HG02938 (cell line): Measurements from ENCODE around the gene DNMT1.

Source experiments
- ATAC-seq: cut with Tn5 transposase; IDR thresholded peaks from one replicate; pipeline ENCODE4 v1.9.1; 2021; ENCODE audit warnings: mild to moderate bottlenecking, moderate library complexity; ENCODE audit not compliant: unreplicated experiment

Gene DNMT1

DNA sequence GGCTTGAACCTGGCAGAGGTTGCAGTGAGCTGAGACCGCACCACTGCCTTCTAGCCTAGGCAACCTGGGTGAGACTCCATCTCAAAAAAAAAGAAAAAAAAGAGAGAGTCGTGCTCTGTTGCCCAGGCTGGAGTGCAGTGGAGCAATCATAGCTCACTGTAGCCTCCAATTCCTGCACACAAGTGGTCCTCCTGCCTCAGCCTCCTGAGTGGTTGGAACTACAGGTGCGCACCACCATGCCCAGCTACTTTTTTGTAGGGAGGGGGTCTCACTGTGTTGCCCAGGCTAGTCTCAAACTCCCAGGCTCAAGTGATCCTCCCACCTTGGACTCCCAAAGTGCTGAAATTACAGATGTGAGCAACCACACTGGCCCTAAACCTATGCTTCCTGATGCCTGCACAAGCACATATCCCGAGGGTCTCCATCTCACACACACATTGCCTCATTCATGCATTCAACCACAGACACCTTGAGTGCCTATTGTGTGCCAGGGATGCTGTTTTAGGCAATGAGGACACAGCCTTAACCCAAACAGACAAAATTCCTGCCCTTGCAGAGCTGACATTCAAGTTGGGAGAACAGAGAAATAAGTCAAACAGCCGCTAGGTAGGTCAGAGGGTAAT, 94.5 kb downstream of the DNMT1 start:
- no peak for ATAC-seq

DNA sequence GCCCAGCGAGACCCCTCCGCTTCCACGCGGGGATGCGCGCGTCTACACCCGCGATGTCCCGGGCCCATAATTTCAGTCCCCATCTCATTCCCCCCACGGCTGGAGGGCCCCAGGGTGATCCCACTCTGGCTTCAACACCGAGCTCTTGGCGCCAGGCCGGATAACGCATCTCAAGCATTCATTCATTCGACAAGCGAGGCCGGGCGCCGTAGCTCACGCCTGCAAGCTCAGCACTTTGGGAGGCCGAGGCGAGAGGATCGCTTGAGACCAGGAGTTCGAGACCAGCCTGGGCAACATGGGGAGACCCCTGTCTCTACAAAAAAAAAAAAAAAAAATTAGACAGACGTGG, 98.2 kb downstream of the DNMT1 start:
- ATAC-seq: no peak

DNA sequence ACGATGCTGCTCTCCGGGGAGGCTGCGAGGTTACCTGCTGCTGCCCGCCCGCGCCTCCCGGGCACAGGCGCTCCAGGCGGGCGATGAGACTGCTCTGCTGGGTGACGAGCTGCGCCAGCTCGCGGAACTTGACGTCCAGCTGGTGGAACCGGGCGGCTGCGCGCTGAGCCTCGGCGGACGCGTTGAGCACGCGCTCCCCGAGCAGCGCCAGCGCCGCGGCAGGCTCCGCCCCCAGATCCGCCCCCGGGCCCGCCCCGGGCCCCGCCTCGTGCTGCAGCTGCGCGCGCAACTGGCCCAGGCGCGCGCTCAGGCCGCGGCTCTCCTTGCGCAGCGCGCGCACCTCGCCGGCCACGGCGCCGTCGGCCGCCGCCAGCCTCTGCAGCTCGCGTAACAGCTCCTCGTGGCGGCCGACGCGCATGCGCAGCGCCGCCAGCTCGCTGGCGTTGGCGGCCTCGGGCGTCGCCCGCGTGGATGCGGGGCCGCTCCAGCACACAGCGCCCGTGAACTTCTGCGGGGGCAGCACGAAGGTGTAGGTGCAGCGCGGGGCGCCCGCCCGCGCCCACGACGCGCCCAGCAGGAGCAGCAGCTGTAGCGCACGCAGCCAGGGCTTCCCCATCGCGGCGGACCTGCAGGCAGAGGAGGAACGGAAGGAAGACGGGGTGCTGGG, 98.7 kb downstream of the DNMT1 start:
- peak; percentile 66 for ATAC-seq

DNA sequence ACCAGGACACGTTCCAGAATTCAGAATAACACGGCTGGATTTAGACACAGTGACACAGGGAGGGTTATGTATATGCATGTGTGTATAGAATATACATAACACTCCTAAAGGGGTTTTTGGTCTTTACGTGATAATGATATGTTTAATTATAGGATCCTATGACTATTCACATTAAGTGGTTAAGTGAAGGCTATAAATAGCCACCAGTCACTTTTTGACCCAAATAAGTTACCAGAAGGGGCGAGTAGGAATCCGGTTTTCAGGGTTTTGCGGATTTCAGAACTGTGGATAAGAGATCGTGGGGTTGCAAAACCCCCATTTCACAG, 99.2 kb downstream of the DNMT1 start:
- ATAC-seq: no peak

DNA sequence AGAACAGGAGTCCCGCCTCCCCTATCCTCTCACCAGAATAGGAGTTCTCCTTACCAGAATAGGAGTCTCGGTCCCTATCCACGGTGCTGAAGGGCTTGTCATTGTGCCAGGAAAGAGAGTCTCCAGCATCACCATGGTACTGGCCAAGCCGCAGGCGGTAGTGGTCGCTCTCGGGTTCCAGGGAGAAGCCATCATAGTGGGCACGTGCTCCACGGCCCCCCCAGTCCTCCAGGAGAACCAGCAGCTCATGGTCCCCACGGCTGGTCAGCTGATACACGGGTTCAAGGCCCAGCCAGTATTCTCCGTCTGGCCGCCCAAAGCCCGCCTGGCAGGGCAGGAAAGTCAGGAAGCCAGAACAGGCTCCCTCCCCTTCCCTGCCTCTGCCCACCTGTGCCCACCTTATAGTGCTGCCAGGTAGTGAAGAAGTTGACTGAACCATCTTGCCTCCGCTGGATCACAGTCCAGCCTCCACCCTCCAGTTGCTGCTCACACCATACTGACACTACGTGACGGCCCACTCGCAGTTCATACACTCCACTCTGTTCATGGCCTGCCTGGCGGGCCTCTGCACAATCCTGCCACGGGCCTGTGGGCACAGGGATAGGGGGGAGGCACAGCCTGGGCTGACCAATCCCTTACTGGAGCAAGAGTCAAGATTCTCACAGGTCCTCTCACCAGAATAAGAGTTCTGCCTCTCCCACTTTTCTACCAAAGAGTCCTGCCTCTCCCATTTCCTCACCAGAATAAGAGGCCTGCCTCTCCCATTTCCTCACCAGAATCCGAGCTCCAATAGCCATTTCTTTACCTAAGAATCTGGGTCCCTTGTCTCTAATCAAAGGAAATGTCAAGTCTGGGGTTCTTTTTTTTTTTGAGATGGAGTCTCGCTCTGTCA, 101.2 kb downstream of the DNMT1 start:
- no peak for ATAC-seq

DNA sequence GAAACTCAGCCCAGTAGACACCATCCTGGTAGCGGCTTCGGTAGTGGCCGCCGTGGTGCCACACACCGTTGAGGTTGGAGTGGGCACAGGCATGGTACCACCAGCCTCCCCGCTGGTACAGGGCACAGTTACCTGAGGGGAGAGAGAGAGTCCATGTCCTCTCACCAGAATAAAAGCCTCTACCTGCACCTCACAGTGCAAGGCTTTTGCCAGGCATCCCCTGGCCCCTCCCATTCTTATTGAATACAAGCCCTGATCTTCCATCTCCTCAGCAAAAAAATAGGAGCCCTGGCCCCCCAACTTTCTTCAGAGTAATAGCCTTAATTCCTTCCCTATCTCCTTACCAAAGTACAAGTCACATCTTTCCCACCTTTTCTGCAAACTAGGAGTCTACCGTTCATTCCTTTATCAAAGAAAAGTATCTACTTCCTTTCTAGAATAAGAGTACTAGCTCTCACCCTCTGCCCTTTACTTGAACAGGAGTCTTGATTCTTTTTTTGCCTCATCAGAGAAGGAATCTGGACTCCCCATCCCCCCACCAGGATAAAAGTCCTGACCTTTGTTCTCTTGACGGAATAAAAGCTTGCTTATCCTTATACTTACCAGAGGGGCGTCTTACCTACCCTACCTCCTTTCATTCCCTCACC, 102.0 kb downstream of the DNMT1 start:
- ATAC-seq: no peak

DNA sequence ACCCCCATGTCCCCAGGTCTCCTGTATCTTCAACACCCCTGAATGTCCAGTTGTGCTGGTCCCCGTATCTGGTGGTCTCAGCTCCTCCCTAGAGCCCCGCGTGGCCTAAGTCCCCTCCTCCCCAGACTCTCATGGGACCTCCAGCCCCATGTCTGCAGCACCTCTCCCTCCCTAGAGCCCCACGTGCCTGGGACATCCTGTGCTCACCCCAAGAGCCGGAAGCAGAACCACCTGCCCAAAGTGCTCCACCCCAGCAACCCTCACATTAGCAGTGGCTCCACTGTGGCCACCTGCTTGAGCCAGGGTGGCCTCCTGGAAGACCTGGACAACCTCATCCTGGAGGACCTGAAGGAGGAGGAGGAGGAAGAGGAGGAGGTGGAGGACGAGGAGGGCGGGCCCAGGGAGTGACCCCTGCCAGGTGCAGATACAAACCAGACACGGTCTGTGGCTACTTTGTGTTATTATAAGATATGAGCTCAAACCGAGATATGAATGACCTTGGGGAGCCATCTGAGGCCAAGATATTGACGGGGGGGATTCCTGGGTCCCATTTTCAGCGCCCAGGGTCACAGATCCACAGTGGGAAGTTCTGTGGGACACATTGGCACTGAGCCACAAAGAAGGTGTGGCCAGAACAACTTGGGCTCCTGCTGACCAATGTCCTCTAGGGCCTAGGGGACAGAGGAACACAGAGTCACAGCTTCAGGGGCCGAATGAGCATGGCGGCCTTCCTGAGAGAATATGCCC, 102.7 kb downstream of the DNMT1 start:
- no peak for ATAC-seq

DNA sequence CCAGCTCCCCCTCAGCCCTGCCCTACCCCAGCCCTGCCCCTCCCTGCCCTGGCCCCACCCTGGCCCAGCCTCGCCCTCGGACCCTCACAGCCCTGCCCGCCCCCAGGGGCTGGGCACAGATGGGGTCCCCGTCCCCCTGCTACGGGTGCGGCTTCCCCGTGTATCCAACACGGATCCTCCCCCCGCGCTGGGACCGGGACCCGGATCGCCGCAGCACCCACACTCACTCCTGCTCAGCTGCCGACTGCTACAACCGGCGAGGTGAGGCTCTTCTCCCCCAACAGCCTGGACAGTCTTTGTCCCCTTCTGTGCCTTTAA, 103.4 kb downstream of the DNMT1 start:
- no peak for ATAC-seq

DNA sequence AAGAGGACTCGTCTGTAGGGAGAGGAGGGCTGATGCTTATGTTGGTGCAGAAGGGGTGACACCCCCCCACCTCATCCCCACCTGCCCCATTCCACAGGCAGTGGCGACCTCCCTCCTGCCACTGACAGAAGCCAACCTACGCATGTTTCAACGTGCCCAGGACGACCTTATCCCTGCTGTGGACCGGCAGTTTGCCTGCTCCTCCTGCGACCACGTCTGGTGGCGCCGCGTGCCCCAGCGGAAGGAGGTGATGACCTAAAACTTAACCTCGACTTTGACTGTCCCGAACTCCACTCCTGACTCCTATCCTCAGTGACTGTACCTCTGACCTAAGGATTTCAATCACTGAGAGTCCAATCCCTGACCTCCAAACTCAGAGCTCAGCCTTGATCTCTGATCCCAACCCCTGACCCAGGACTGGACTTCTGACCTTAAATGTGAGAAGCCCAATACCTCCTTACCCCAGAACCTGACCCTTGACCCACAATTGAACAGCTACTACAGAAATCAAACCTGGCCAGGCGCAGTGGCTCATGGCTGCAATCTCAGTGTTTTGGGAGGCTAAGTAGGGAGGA, 104.9 kb downstream of the DNMT1 start:
- ATAC-seq: no peak

DNA sequence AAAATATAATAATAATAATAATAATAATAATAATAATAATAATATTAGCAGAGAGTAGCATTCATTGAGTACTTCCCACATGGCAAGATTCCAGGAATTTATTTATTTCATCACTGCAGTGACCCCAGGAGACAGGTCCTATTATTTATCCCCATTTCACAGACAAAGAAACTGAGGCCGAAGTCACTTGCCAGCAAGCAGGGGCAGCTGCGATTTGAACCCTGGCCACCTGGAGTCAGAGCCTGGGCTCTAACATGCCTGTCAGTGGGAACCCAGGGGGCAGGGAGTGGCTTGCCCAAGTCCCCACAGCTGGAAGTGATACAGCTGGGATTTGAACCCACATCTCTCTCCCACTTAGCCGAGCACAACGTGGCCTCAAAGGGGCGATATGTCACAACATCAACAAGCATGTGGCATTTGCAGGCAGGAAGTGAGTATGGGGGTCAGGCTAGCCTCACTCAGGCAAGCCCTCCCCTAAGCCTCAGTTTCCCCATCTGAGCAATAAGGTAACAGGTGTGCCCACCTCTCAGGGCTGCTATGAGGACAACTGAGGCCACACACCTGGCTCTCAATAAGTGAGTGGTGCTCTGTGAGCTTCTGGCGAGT, 105.7 kb downstream of the DNMT1 start:
- ATAC-seq: no peak

DNA sequence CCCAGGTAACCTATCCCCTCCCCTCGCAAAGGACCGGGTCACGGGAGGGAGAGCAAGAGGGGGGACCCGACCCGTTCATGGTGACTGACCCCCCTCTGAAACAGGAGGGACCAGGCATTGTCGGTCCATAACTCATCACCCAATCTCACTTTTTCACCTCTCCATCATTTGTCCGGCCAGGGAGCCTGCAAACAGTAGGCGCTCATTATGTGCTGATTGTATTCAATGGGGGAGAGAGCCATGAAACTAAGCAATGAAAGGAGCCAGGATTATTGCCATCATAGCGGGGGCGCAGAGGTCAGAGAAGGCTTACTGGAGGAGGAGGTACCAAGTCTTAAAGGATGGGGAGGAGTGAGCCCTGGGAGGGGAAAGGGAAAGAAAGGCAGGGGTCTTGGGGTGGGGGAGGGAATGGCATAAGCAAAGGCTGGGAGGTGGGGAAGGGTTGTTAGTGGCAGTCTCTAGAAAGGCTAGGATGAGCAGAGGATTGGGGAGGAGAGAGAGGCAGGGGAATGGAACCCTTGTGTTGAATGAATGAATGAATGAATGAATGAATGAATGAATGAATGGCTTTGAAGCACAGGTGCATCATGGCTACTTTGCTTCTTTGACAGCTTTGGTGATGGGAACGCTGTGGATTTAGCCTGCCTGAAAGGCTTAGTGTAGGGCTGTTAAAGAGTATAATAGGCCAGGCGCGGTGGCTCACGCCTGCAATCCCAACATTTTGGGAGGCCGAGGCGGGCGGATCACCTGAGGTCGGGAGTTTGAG, 107.3 kb downstream of the DNMT1 start:
- ATAC-seq: no peak

DNA sequence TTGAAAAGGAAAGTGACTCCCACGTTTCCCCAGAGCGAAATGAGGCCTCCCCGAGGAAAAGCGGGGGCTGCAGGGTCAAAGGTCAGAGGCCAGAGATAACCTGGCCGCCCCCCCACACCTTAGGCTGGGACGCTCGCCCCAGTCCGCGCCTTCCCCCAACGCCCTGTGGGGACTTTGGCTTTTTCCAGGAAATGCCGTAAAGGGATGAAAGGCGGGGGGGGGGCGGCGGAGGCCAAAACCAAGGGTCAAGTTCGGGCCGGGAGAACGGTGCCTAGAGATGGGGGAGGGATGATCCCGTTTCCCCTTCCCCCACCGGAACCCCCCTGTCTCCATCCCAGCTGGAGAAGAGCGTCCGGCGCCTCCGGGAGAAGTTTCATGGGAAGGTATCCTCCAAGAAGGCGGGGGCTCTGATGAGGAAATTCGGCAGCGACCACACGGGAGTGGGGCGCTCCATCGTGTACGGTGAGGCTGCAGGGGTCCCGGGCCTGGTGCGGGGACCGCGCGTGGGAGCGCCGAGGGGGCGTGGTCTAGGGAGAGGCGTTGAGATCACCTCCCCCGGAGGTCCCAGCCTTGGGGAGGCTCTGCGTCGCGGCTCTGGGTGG, 108.1 kb downstream of the DNMT1 start:
- no peak for ATAC-seq

DNA sequence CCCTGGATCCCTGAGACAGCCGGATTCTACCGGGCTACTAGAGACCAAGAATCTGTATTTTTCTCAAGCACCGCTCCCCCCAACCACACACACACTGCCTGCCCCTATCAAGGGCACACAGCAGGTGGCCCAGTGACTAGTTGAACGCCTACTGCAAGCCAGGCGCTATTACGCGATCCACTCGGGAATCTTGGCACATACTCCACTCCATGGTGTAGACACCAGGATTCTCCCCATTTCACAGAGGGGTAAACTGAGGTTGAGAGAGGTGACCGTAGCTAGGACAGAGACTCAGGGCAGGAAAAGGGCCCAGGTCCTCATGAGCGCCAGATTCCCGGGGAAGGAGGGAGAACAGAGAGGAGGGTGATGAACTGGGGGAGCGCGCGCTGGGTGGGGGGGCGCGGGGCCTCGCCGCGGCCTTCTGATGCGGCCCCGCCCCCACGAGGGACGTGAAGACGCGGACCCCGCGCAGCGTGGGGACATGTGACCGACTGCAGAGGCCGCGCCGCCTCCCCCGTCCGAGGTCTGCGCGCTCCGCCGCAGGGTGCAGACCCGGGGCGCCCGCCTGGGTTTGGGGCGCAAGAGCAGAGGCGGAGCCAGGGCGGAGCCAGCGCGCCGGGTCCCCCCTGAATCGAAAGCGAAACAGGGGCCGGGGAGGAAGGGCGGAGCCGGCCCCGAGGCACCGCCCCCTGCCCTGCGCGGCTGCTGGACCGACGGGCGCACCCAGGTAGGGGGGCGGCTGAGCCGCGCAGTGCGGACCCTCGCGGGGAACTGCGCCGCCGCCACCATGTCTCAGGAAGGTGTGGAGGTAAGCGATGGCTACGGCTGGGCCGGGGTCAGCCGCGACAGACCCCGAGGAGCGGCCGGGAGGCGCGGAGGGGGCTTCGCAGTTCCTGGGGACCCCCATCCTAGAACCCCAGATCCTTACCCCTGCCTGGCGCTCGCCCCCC, 108.8 kb downstream of the DNMT1 start, which contains the start of gene SHFL:
SHFL (plus strand) TSS at position 677 of the 950 bp plus-strand sequence; CDS start at position 788, 111 bp downstream.
- peak; percentile 85 for ATAC-seq

DNA sequence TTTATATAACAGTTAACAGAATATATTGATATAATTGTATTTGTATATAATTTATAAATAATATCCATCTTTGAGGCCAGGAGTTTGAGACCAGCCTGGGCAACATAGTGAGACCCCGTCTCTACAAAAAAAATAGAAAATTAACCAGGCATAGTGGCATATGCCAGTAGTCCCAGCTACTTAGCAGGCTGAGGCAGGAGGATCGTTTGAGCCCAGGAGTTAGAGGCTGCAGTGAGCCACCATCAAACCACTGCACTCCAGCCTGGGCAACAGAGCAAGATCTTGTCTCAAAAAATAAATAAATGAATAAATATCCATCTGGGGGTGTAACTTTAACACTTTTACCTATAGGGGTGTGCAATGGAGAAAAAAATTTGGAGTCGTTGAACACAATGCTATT, 110.0 kb downstream of the DNMT1 start:
- ATAC-seq: no peak

DNA sequence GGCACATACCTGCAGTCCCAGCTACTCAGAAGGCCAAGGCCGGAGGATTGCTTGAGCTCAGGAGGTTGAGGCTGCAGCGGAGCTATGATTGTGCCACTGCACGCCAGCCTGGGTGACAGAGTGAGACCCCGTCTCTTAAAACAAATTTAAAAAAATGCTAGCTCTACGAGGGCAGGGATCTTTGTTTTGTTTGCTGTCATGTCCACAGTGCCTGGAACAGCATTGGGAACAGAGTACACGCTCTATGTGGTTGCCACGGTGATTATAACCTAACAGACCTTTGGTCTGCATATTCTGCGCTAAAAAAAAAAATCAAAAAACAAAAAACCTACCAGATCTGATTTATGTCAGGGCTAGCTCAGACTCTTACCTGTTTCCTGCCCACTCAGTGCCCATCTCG, 110.8 kb downstream of the DNMT1 start:
- ATAC-seq: no peak
